K562 (cell line): ENCODE results near the gene PLD5. TPM values are rescaled to one million over a fixed set of nuclear protein-coding genes. Genes with fewer than 3 reads are reported as not detected.

Source experiments
- ATAC-seq: fragments of 200-7000 bp; cut with Tn5 transposase; 3 replicates; pipeline ENCODE4 v1.9.1; 2020; ENCODE audit warnings: moderate library complexity
- BruUV-seq: library from RNA; stranded (reverse); fragments of 400-500 nt; replicated peaks from 2 replicates; lab custom pipeline; 2021; lab: Mats Ljungman, UMichigan
- CTCF ChIA-PET: fragments of 300-600 bp; formaldehyde crosslinking; extraction: SDS; loops from one replicate; lab custom pipeline; 2021; ENCODE audit warnings: low intra/inter-chr PET ratio; lab: Yijun Ruan, JAX
- POLR2A ChIA-PET: fragments of 300-600, 350-650 bp; sonication (Branson Sonifier 250); formaldehyde crosslinking; extraction: SDS; loops from one replicate; lab custom pipeline; 2021; ENCODE audit warnings: antibody characterized with exemption, inconsistent platforms; lab: Yijun Ruan, JAX
- DNase-seq, 4 experiments: peaks; one replicate each; pipeline versions ENCODE4 v3.0.0 to v3.0.0-alpha.2; 2011 to 2018; ENCODE audit warnings: low spot score in 3 of 4, mixed read lengths in 3 of 4; ENCODE audit errors: extremely low read depth in 1 of 4
- FAIRE-seq: peaks from 2 replicates; lab custom pipeline; 2011; peaks lifted over from hg19 to GRCh38; lab: Jason Lieb, UNC
- H2AFZ ChIP-seq: 2 replicates; pipeline ENCODE4 v1.6.0; 2011; ENCODE audit warnings: low read depth, low read length, control low read depth, inconsistent platforms
- H3K27ac ChIP-seq: fragments of 200-600 bp; 3 replicates; pipeline ENCODE4 v1.8.0; 2011; ENCODE audit warnings: low read depth, mild to moderate bottlenecking, control low read depth, inconsistent platforms, low read length, moderate library complexity, mixed read lengths; ENCODE audit errors: extremely low read depth
- H3K27me3 ChIP-seq, 2 experiments: fragments of 300-600 bp in 1 of 2; 2 replicates in 1 of 2; 3 replicates in 1 of 2; pipeline versions ENCODE4 v1.6.0 to v1.8.0; 2011; ENCODE audit warnings: inconsistent platforms in 2 of 2, low read length in 2 of 2, mild to moderate bottlenecking in 1 of 2, mixed read lengths in 1 of 2, moderate library complexity in 1 of 2; ENCODE audit not compliant: control insufficient read depth in 2 of 2, insufficient read depth in 2 of 2
- H3K36me3 ChIP-seq: fragments of 300-600 bp; 3 replicates; pipeline ENCODE4 v1.8.0; 2011; ENCODE audit warnings: mild to moderate bottlenecking, low read length, inconsistent platforms; ENCODE audit not compliant: control insufficient read depth, insufficient read depth
- H3K4me1 ChIP-seq, 2 experiments: fragments of 200-600 bp in 1 of 2; replicated peaks in 1 of 2; 2 replicates in 1 of 2; 3 replicates in 1 of 2; pipeline versions ENCODE4 v1.5.1 to v1.8.0; 2011; ENCODE audit warnings: inconsistent platforms in 2 of 2, low read length in 2 of 2, mild to moderate bottlenecking in 1 of 2, mixed read lengths in 1 of 2, moderate library complexity in 1 of 2; ENCODE audit not compliant: control insufficient read depth in 2 of 2, insufficient read depth in 2 of 2
- H3K4me2 ChIP-seq: 2 replicates; pipeline ENCODE4 v1.6.1; 2011; ENCODE audit warnings: low read length, control low read depth, inconsistent platforms, mixed read lengths; ENCODE audit not compliant: insufficient read depth
- H3K4me3 ChIP-seq: fragments of 200-600 bp; sonication (generic), shearing (Covaris generic); 2 replicates; pipeline ENCODE4 v1.5.1; 2016; ENCODE audit warnings: control low read depth, inconsistent platforms
- H3K79me2 ChIP-seq: fragments of 200-600 bp; 3 replicates; pipeline ENCODE4 v1.8.0; 2011; ENCODE audit warnings: low read length, inconsistent platforms; ENCODE audit not compliant: control insufficient read depth, insufficient read depth
- H3K9ac ChIP-seq, 2 experiments: 2 replicates each; pipeline versions ENCODE4 v1.6.0 to v1.6.1; 2011; ENCODE audit warnings: low read depth in 2 of 2, low read length in 2 of 2, control low read depth in 1 of 2, inconsistent platforms in 1 of 2, mild to moderate bottlenecking in 1 of 2, mixed read lengths in 1 of 2; ENCODE audit not compliant: insufficient read depth in 1 of 2
- H3K9me1 ChIP-seq: one replicate; pipeline ENCODE4 v1.6.0; 2011; ENCODE audit warnings: inconsistent platforms, mild to moderate bottlenecking, low read length, moderate library complexity; ENCODE audit not compliant: control insufficient read depth, insufficient read depth
- H3K9me3 ChIP-seq: replicated peaks from 2 replicates; pipeline ENCODE4 v1.5.1; 2011; ENCODE audit warnings: low read depth, low read length, inconsistent platforms; ENCODE audit not compliant: control insufficient read depth, insufficient read depth
- H4K20me1 ChIP-seq: replicated peaks from 2 replicates; pipeline ENCODE4 v1.6.1; 2011; ENCODE audit warnings: low read length, inconsistent platforms, mixed read lengths; ENCODE audit not compliant: control insufficient read depth, insufficient read depth
- BRCA1 ChIP-seq, 2 experiments: fragments of 450-650 bp in 1 of 2; sonication (generic) in 1 of 2; formaldehyde crosslinking in 1 of 2; IDR thresholded peaks; 2 replicates each; pipeline versions ENCODE4 v1.5.0 to v1.6.1; 2017 to 2020; ENCODE audit warnings: mild to moderate bottlenecking in 1 of 2, missing genetic modification reagents in 1 of 2
- DACH1 ChIP-seq: fragments of 450-650 bp; IDR thresholded peaks from 2 replicates; pipeline ENCODE4 v1.6.1; 2018; ENCODE audit not compliant: partially characterized antibody
- FOXP1 ChIP-seq: sonication (generic); formaldehyde crosslinking; IDR thresholded peaks from 2 replicates; pipeline ENCODE4 v1.8.0; 2022; ENCODE audit warnings: mild to moderate bottlenecking, missing genetic modification reagents
- HDAC2 ChIP-seq: fragments of 450-650 bp; IDR thresholded peaks from 2 replicates; pipeline ENCODE4 v1.6.1; 2016; ENCODE audit warnings: mild to moderate bottlenecking
- IFI16 ChIP-seq: fragments of 250-450 bp; sonication (Bioruptor Pico); IDR thresholded peaks from 2 replicates; pipeline ENCODE4 v2.1.2; 2022; ENCODE audit warnings: mild to moderate bottlenecking, inconsistent platforms
- PCBP1 ChIP-seq: fragments of 200-400 bp; formaldehyde crosslinking; IDR thresholded peaks from 2 replicates; pipeline ENCODE4 v1.6.1; 2018; ENCODE audit warnings: mild to moderate bottlenecking, low read depth, low read length; ENCODE audit not compliant: poor library complexity, severe bottlenecking
- PHF8 ChIP-seq: fragments of 200-600 bp; sonication (generic); IDR thresholded peaks from 2 replicates; pipeline ENCODE4 v1.6.1; 2012; ENCODE audit warnings: mixed run types, mild to moderate bottlenecking, inconsistent platforms, low read length, moderate library complexity, borderline replicate concordance
- RHOXF2B ChIP-seq: fragments of 250-450 bp; sonication (Bioruptor Pico); conservative IDR thresholded peaks from 2 replicates; pipeline ENCODE4 v1.5.1; 2021
- SIRT6 ChIP-seq: IDR thresholded peaks from one replicate; pipeline ENCODE4 v1.6.1; 2012; ENCODE audit warnings: low read depth, mild to moderate bottlenecking, control low read depth, inconsistent platforms, low read length, moderate library complexity
- YY1 ChIP-seq, 3 experiments: IDR thresholded peaks; 2 replicates each; pipeline ENCODE4 v1.6.1; 2011; ENCODE audit warnings: low read length in 2 of 3, mild to moderate bottlenecking in 2 of 3, moderate library complexity in 2 of 3, borderline replicate concordance in 1 of 3, control low read depth in 1 of 3, low read depth in 1 of 3; ENCODE audit not compliant: insufficient read depth in 3 of 3, insufficient replicate concordance in 2 of 3, control insufficient read depth in 1 of 3, insufficient read length in 1 of 3; ENCODE audit errors: extremely low read depth in 1 of 3
- WGBS: fragments of 100-300 bp; shearing (Covaris generic); methylation state at CpG from one replicate; pipeline ENCODE4 v1.1.6; 2016; ENCODE audit warnings: low coverage, mixed read lengths; ENCODE audit not compliant: insufficient coverage; ENCODE audit errors: missing lambda C conversion rate; 5-methylcytosine and 5-hydroxymethylcytosine counted together
- in situ Hi-C: fragments of 300-500 bp; cut with MboI; formaldehyde crosslinking; loops from 4 replicates; pipeline ENCODE4 v1.15.0; 2018; ENCODE audit warnings: inconsistent platforms, mixed read lengths
- intact Hi-C: fragments of 100-400 bp; cut with micrococcal nuclease; formaldehyde crosslinking; loops from 2 replicates; pipeline ENCODE4 v1.14.2; 2022
- polyA plus RNA-seq, 8 experiments: library from polyadenylated mRNA; depleted of rRNA in 4 of 8; stranded (reverse) in 5 of 8; unstranded in 3 of 8; fragments of >200 nt; fragmentation: Nextera tagmentation in 2 of 8; fragmentation: Illumina TruSeq in 1 of 8; extraction: Ambion mirVana in 2 of 8; extraction: Trizol in 1 of 8; gene quantifications; 2 replicates each; pipeline versions ENCODE4 v1.2.1 to v1.2.3, GENCODE V29; 2011 to 2014; ENCODE audit warnings: inconsistent platforms in 1 of 8, missing spikeins in 1 of 8
- total RNA-seq, 7 experiments: library from RNA; depleted of rRNA in 6 of 7; stranded (reverse); fragments of >200 nt in 6 of 7; fragmentation: Illumina TruSeq in 2 of 7; extraction: Trizol in 2 of 7; gene quantifications; 2 replicates each; pipeline versions ENCODE4 v1.2.1 to v1.2.3, GENCODE V29; 2011 to 2021; ENCODE audit warnings: low replicate concordance in 1 of 7
- TF ChIP-seq, protein P1 (sequence below): fragments of 250-450 bp; sonication (Bioruptor Pico); IDR thresholded peaks from 2 replicates; pipeline ENCODE4 v1.5.0; 2020; ENCODE audit warnings: mild to moderate bottlenecking
- TF ChIP-seq, protein P2 (sequence below): sonication (generic); formaldehyde crosslinking; IDR thresholded peaks from 2 replicates; pipeline ENCODE4 v1.8.0; 2022; ENCODE audit warnings: missing genetic modification reagents, mild to moderate bottlenecking, borderline replicate concordance

The PLD5 gene
- total and polyA plus RNA-seq, 9 of the 15 experiments (the other 6 are each of a cell fraction or from before 2014, with no cell fraction given), result not detected

DNA sequence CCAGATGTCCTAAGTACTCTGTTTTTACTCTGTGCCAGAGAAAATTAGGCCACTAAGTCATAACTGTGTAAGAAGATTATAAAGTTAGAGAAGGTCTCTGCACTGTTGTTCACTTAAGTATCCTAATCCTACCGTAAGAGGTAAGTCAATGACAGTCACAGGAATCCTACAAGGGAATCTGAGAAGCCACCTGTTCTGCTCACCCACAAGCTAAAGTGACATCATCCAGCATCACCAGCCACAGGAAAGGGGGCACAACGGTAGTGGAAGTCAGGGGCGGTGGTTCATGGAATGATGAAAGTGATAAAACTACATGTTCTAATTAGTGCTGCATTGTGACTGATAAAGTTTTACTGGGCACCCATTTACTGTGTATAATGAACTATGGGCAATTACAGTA is 92.7 kb downstream of the PLD5 start:
- TF ChIP-seq SIRT6 (no peak), DACH1 (no peak), HDAC2 (no peak), PHF8 (no peak), RHOXF2B (no peak), YY1 (IDR thresholded peaks at IDR 0.05; ENCODE audit: borderline replicate concordance in 1 of 3, control insufficient read depth in 1 of 3, extremely low read depth in 1 of 3, insufficient read depth in 3 of 3, insufficient read length in 1 of 3, insufficient replicate concordance in 2 of 3, low read depth in 1 of 3, low read length in 2 of 3) (no peak), PCBP1 (no peak), FOXP1 (CRISPR knock-in tag) (no peak), IFI16 (CRISPR knock-in tag) (no peak), BRCA1 (IDR thresholded peaks at IDR 0.05) (no peak), BRCA1 (CRISPR knock-in tag; IDR thresholded peaks at IDR 0.05) (no peak)
- TF ChIP-seq, protein P1, sequence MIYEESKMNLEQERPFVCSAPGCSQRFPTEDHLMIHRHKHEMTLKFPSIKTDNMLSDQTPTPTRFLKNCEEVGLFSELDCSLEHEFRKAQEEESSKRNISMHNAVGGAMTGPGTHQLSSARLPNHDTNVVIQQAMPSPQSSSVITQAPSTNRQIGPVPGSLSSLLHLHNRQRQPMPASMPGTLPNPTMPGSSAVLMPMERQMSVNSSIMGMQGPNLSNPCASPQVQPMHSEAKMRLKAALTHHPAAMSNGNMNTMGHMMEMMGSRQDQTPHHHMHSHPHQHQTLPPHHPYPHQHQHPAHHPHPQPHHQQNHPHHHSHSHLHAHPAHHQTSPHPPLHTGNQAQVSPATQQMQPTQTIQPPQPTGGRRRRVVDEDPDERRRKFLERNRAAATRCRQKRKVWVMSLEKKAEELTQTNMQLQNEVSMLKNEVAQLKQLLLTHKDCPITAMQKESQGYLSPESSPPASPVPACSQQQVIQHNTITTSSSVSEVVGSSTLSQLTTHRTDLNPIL (CRISPR knock-in tag), result no peak
- TF ChIP-seq, protein P2, sequence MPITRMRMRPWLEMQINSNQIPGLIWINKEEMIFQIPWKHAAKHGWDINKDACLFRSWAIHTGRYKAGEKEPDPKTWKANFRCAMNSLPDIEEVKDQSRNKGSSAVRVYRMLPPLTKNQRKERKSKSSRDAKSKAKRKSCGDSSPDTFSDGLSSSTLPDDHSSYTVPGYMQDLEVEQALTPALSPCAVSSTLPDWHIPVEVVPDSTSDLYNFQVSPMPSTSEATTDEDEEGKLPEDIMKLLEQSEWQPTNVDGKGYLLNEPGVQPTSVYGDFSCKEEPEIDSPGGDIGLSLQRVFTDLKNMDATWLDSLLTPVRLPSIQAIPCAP (CRISPR knock-in tag), result no peak
- no peaks in the 10 kb centered on the region for H3K79me2 ChIP-seq
- no peak overlapping the region for H3K27ac ChIP-seq
- H3K9me3 ChIP-seq, result no peaks in the 10 kb centered on the region
- no peak for DNase-seq
- H2AFZ ChIP-seq, result no peak overlapping the region
- 0% methylated on average over 3 of the region's 3 CpGs for WGBS
- H3K36me3 ChIP-seq, result no peaks in the 10 kb centered on the region
- H3K4me1 ChIP-seq, result no peaks in the 10 kb centered on the region
- POLR2A ChIA-PET, result no interaction called here
- ATAC-seq, result no peak
- no peak overlapping the region for H3K4me3 ChIP-seq
- H3K9ac ChIP-seq, result no peak overlapping the region
- H3K4me2 ChIP-seq, result no peak overlapping the region
- H4K20me1 ChIP-seq, result no peaks in the 10 kb centered on the region
- H3K9me1 ChIP-seq, result no peaks in the 10 kb centered on the region
- intact Hi-C loops (no loop called here), in situ Hi-C loops (no loop called here)
- CTCF ChIA-PET, result no interaction called here
- no TSS peak for BruUV-seq
- FAIRE-seq, result no peak
- no peaks in the 10 kb centered on the region for H3K27me3 ChIP-seq
